HG03342 (cell line): ENCODE measurements around the gene SCAMP1.

Experiments
- ATAC-seq: cut with Tn5 transposase; IDR thresholded peaks from one replicate; pipeline ENCODE4 v1.9.1; 2021; ENCODE audit warnings: mild to moderate bottlenecking, moderate library complexity; ENCODE audit not compliant: unreplicated experiment

Gene SCAMP1

GRCh38 chr5:78492224-78492623, 131.8 kb downstream of the SCAMP1 start:
- ATAC-seq: no peak

- no peak for ATAC-seq
These were observed 132.2 kb downstream of the SCAMP1 start for GRCh38 chr5:78492650-78493049.

- ATAC-seq: no peak
These were observed 135.4 kb downstream of the SCAMP1 start for GRCh38 chr5:78495800-78496199.

- ATAC-seq: no peak
These were observed 136.0 kb downstream of the SCAMP1 start for GRCh38 chr5:78496373-78496772.

GRCh38 chr5:78497573-78498533, 137.4 kb downstream of the SCAMP1 start:
- peak; percentile 60 for ATAC-seq

GRCh38 chr5:78499485-78499884, 139.1 kb downstream of the SCAMP1 start:
- ATAC-seq: no peak

- no peak for ATAC-seq
These were observed 139.6 kb downstream of the SCAMP1 start for GRCh38 chr5:78500028-78500427.

- no peak for ATAC-seq
These were observed 140.5 kb downstream of the SCAMP1 start for GRCh38 chr5:78500871-78501270.

GRCh38 chr5:78501411-78502352, 141.3 kb downstream of the SCAMP1 start:
- ATAC-seq: no peak

- ATAC-seq: no peak
These were observed 143.7 kb downstream of the SCAMP1 start for GRCh38 chr5:78503958-78504653.

- no peak for ATAC-seq
These were observed 144.6 kb downstream of the SCAMP1 start for GRCh38 chr5:78504704-78505677.

- ATAC-seq: no peak
These were observed 145.4 kb downstream of the SCAMP1 start for GRCh38 chr5:78505860-78506259.

GRCh38 chr5:78506261-78507024, 146.0 kb downstream of the SCAMP1 start:
- no peak for ATAC-seq

- no peak for ATAC-seq
These were observed 147.1 kb downstream of the SCAMP1 start for GRCh38 chr5:78507531-78507930.

GRCh38 chr5:78508186-78508765, 147.9 kb downstream of the SCAMP1 start:
- no peak for ATAC-seq

- no peak for ATAC-seq
These were observed 148.9 kb downstream of the SCAMP1 start for GRCh38 chr5:78509145-78509865.

GRCh38 chr5:78509884-78510769, 149.7 kb downstream of the SCAMP1 start:
- peak; percentile 81 for ATAC-seq
